Ishikawa (cell line): ENCODE measurements around the gene EHHADH.

ENCODE experiments used
- CEBPB ChIP-seq: IDR thresholded peaks from 2 replicates; pipeline ENCODE4 v1.6.1; 2012
- CREB1 ChIP-seq: IDR thresholded peaks from 2 replicates; pipeline ENCODE4 v1.6.1; 2012; ENCODE audit warnings: low read depth
- EP300 ChIP-seq: IDR thresholded peaks from 2 replicates; pipeline ENCODE4 v1.6.1; 2012; ENCODE audit warnings: borderline replicate concordance
- FOXM1 ChIP-seq: IDR thresholded peaks from 2 replicates; pipeline ENCODE4 v1.6.1; 2012; ENCODE audit warnings: low read depth, borderline replicate concordance
- MAX ChIP-seq: IDR thresholded peaks from 2 replicates; pipeline ENCODE4 v1.6.1; 2012
- RAD21 ChIP-seq: IDR thresholded peaks from 2 replicates; pipeline ENCODE4 v1.6.1; 2012; ENCODE audit warnings: low read depth
- TAF1 ChIP-seq: IDR thresholded peaks from 2 replicates; pipeline ENCODE4 v1.6.1; 2012; ENCODE audit warnings: low read depth, mild to moderate bottlenecking

- TF ChIP-seq EP300 (no peak), FOXM1 (no peak), RAD21 (no peak), MAX (no peak), CREB1 (no peak), TAF1 (no peak), CEBPB (no peak)
Observed at GRCh38 chr3:185145511-185145910, 108.3 kb downstream of the EHHADH start.
